Activated T-cell treated with anti-CD3 and anti-CD28 coated beads, Interleukin-2, amount 50 U/mL, for 24 hours (primary cell): ENCODE data around the gene ID1.
A peak's percentile ranks its signal among the peaks of the same experiment; 100 is the strongest.
"Not testable (repeated sequence)": the region's sequence is repeated elsewhere in the genome, so short reads cannot be mapped to it uniquely, and the experiment has no call there.

Source experiments
- DNase-seq: peaks from one replicate; pipeline ENCODE4 v3.0.0-alpha.2; 2020
- H3K27ac Mint-ChIP-seq: 2 replicates; pipeline ENCODE4 v1.8.0; 2020; ENCODE audit warnings: mild to moderate bottlenecking, mixed read lengths
- H3K27me3 Mint-ChIP-seq: 2 replicates; pipeline ENCODE4 v1.8.0; 2020; ENCODE audit warnings: mixed read lengths
- H3K36me3 Mint-ChIP-seq: 2 replicates; pipeline ENCODE4 v1.8.0; 2020; ENCODE audit warnings: low read depth, mixed read lengths
- H3K4me1 Mint-ChIP-seq: 2 replicates; pipeline ENCODE4 v1.8.0; 2020; ENCODE audit warnings: low read depth, mixed read lengths
- H3K4me3 Mint-ChIP-seq: 2 replicates; pipeline ENCODE4 v1.8.0; 2020; ENCODE audit warnings: mild to moderate bottlenecking, moderate library complexity, mixed read lengths
- H3K9me3 Mint-ChIP-seq: 2 replicates; pipeline ENCODE4 v1.8.0; 2020; ENCODE audit warnings: mixed read lengths

ID1 gene

GRCh38 chr20:31570021-31570463 lies 35.0 kb upstream of the ID1 start:
- H3K27ac Mint-ChIP-seq: peak overlapping the region; percentile 73
- H3K4me3 Mint-ChIP-seq: no peak overlapping the region
- peaks cover 62% of the 10 kb centered on the region for H3K36me3 Mint-ChIP-seq
- no peaks in the 10 kb centered on the region for H3K9me3 Mint-ChIP-seq
- peaks cover 55% of the 10 kb centered on the region for H3K4me1 Mint-ChIP-seq
- H3K27me3 Mint-ChIP-seq: no peaks in the 10 kb centered on the region
- DNase-seq: no peak

GRCh38 chr20:31570735-31571617 lies 34.1 kb upstream of the ID1 start:
- no peaks in the 10 kb centered on the region for H3K9me3 Mint-ChIP-seq
- H3K36me3 Mint-ChIP-seq: peaks cover 53% of the 10 kb centered on the region
- no peak overlapping the region for H3K4me3 Mint-ChIP-seq
- H3K27ac Mint-ChIP-seq: peak overlapping the region; percentile 90
- H3K27me3 Mint-ChIP-seq: no peaks in the 10 kb centered on the region
- no peak for DNase-seq
- H3K4me1 Mint-ChIP-seq: peaks cover 49% of the 10 kb centered on the region

GRCh38 chr20:31572042-31572700 lies 32.9 kb upstream of the ID1 start:
- Mint-ChIP-seq H3K4me1 (peaks cover 37% of the 10 kb centered on the region), H3K27me3 (no peaks in the 10 kb centered on the region), H3K36me3 (peaks cover 41% of the 10 kb centered on the region), H3K9me3 (no peaks in the 10 kb centered on the region), H3K4me3 (peak overlapping the region; percentile 76), H3K27ac (peak overlapping the region; percentile 90)
- no peak for DNase-seq

GRCh38 chr20:31572701-31573554 lies 32.2 kb upstream of the ID1 start:
- Mint-ChIP-seq H3K36me3 (peaks cover 33% of the 10 kb centered on the region), H3K27me3 (no peaks in the 10 kb centered on the region), H3K27ac (peak overlapping the region; percentile 90), H3K9me3 (no peaks in the 10 kb centered on the region), H3K4me1 (peaks cover 39% of the 10 kb centered on the region), H3K4me3 (peak overlapping the region; percentile 78)
- peak; percentile 92 for DNase-seq

GRCh38 chr20:31573555-31574321 lies 31.4 kb upstream of the ID1 start:
- Mint-ChIP-seq H3K27me3 (no peaks in the 10 kb centered on the region), H3K9me3 (no peaks in the 10 kb centered on the region), H3K4me3 (peak overlapping the region; percentile 78), H3K36me3 (peaks cover 25% of the 10 kb centered on the region), H3K27ac (peak overlapping the region; percentile 88), H3K4me1 (peaks cover 37% of the 10 kb centered on the region)
- DNase-seq: no peak

- DNase-seq, H3K9me3 Mint-ChIP-seq, H3K27me3 Mint-ChIP-seq, H3K27ac Mint-ChIP-seq, H3K4me3 Mint-ChIP-seq: not testable (repeated sequence)
- peaks cover 13% of the 10 kb centered on the region for H3K36me3 Mint-ChIP-seq
- H3K4me1 Mint-ChIP-seq: peaks cover 28% of the 10 kb centered on the region
These were observed 30.1 kb upstream of the ID1 start for GRCh38 chr20:31574986-31575385.

GRCh38 chr20:31576751-31577150 lies 28.3 kb upstream of the ID1 start:
- no peaks in the 10 kb centered on the region for H3K27me3 Mint-ChIP-seq
- peaks cover 28% of the 10 kb centered on the region for H3K4me1 Mint-ChIP-seq
- H3K4me3 Mint-ChIP-seq: no peak overlapping the region
- peak overlapping the region; percentile 66 for H3K27ac Mint-ChIP-seq
- DNase-seq: no peak
- no peaks in the 10 kb centered on the region for H3K36me3 Mint-ChIP-seq
- H3K9me3 Mint-ChIP-seq: no peaks in the 10 kb centered on the region

GRCh38 chr20:31577194-31577593 lies 27.9 kb upstream of the ID1 start:
- Mint-ChIP-seq H3K4me3 (no peak overlapping the region), H3K4me1 (peaks cover 25% of the 10 kb centered on the region), H3K27me3 (no peaks in the 10 kb centered on the region), H3K9me3 (no peaks in the 10 kb centered on the region), H3K27ac (peak overlapping the region; percentile 66), H3K36me3 (no peaks in the 10 kb centered on the region)
- DNase-seq: no peak

GRCh38 chr20:31578448-31579138 lies 26.5 kb upstream of the ID1 start:
- Mint-ChIP-seq H3K4me3 (no peak overlapping the region), H3K9me3 (no peaks in the 10 kb centered on the region), H3K36me3 (no peaks in the 10 kb centered on the region), H3K27ac (no peak overlapping the region), H3K4me1 (peaks cover 14% of the 10 kb centered on the region), H3K27me3 (no peaks in the 10 kb centered on the region)
- DNase-seq: no peak

- no peaks in the 10 kb centered on the region for H3K36me3 Mint-ChIP-seq
- peaks cover 1% of the 10 kb centered on the region for H3K27me3 Mint-ChIP-seq
- H3K27ac Mint-ChIP-seq: no peak overlapping the region
- H3K9me3 Mint-ChIP-seq: no peaks in the 10 kb centered on the region
- no peak for DNase-seq
- no peak overlapping the region for H3K4me3 Mint-ChIP-seq
- peaks cover 8% of the 10 kb centered on the region for H3K4me1 Mint-ChIP-seq
These were observed 25.8 kb upstream of the ID1 start for GRCh38 chr20:31579245-31579644.

GRCh38 chr20:31579941-31580651 lies 25.0 kb upstream of the ID1 start:
- not testable (repeated sequence) for H3K4me1 Mint-ChIP-seq

GRCh38 chr20:31580706-31581105 lies 24.4 kb upstream of the ID1 start:
- no peak for DNase-seq
- Mint-ChIP-seq H3K27me3 (peaks cover 8% of the 10 kb centered on the region), H3K27ac (no peak overlapping the region), H3K36me3 (no peaks in the 10 kb centered on the region), H3K9me3 (no peaks in the 10 kb centered on the region), H3K4me3 (no peak overlapping the region), H3K4me1 (peaks cover 8% of the 10 kb centered on the region)

More at GRCh38 chr20:31579941-31580651, 25.0 kb upstream of the ID1 start:
- H3K4me3 Mint-ChIP-seq, DNase-seq, H3K27me3 Mint-ChIP-seq, H3K36me3 Mint-ChIP-seq, H3K27ac Mint-ChIP-seq, H3K9me3 Mint-ChIP-seq: not testable (repeated sequence)

GRCh38 chr20:31581391-31581790 lies 23.7 kb upstream of the ID1 start:
- H3K4me3 Mint-ChIP-seq: no peak overlapping the region
- peaks cover 8% of the 10 kb centered on the region for H3K4me1 Mint-ChIP-seq
- H3K9me3 Mint-ChIP-seq: no peaks in the 10 kb centered on the region
- no peak for DNase-seq
- no peaks in the 10 kb centered on the region for H3K36me3 Mint-ChIP-seq
- H3K27me3 Mint-ChIP-seq: peaks cover 12% of the 10 kb centered on the region
- H3K27ac Mint-ChIP-seq: no peak overlapping the region
